DMS153 (cell line): ENCODE data around the gene EEPD1.
"Not testable (repeated sequence)": the region's sequence is repeated elsewhere in the genome, so short reads cannot be mapped to it uniquely, and the experiment has no call there.

Source experiments
- DNase-seq: peaks from one replicate; lab custom pipeline; 2025; lab: John Stamatoyannopoulos, UW

The EEPD1 gene

GRCh38 chr7:36129048-36129534, 24.0 kb upstream of the EEPD1 start:
- peak; percentile 80 for DNase-seq

GRCh38 chr7:36130236-36130945, 22.7 kb upstream of the EEPD1 start:
- DNase-seq: no peak

GRCh38 chr7:36131026-36131425, 22.0 kb upstream of the EEPD1 start:
- DNase-seq: no peak

GRCh38 chr7:36131499-36131898, 21.6 kb upstream of the EEPD1 start:
- no peak for DNase-seq

GRCh38 chr7:36132012-36132411, 21.0 kb upstream of the EEPD1 start:
- DNase-seq: no peak

- no peak for DNase-seq
Measured at GRCh38 chr7:36135700-36136099, 17.4 kb upstream of the EEPD1 start.

- no peak for DNase-seq
Measured at GRCh38 chr7:36137258-36137657, 15.8 kb upstream of the EEPD1 start.

- DNase-seq: no peak
Measured at GRCh38 chr7:36137754-36138153, 15.3 kb upstream of the EEPD1 start.

- DNase-seq: no peak
Measured at GRCh38 chr7:36138209-36138608, 14.8 kb upstream of the EEPD1 start.

GRCh38 chr7:36141351-36141750, 11.7 kb upstream of the EEPD1 start:
- no peak for DNase-seq

GRCh38 chr7:36141850-36142249, 11.2 kb upstream of the EEPD1 start:
- no peak for DNase-seq

GRCh38 chr7:36144189-36144588, 8.9 kb upstream of the EEPD1 start:
- no peak for DNase-seq

- DNase-seq: no peak
Measured at GRCh38 chr7:36145686-36146085, 7.4 kb upstream of the EEPD1 start.

GRCh38 chr7:36147361-36147760, 5.7 kb upstream of the EEPD1 start:
- no peak for DNase-seq

GRCh38 chr7:36148422-36149065, 4.5 kb upstream of the EEPD1 start:
- DNase-seq: no peak

- not testable (repeated sequence) for DNase-seq
Measured at GRCh38 chr7:36149240-36149639, 3.8 kb upstream of the EEPD1 start.

- DNase-seq: no peak
Measured at GRCh38 chr7:36149694-36150452, 3.2 kb upstream of the EEPD1 start.

- DNase-seq: no peak
Measured at GRCh38 chr7:36151921-36152755, 916 bp upstream of the EEPD1 start.

- no peak for DNase-seq
Measured at GRCh38 chr7:36153571-36154097, 580 bp downstream of the EEPD1 start.

GRCh38 chr7:36154255-36155212, 1.5 kb downstream of the EEPD1 start:
- DNase-seq: no peak
